DMS53 treated with DMSO at 0.1 percent for 48 hours (cell line): ENCODE data around the gene BEND5.

Experiments used
- DNase-seq: peaks from one replicate; lab custom pipeline; 2025; ENCODE audit not compliant: unreplicated experiment; lab: John Stamatoyannopoulos, UW

Gene BEND5

DNA sequence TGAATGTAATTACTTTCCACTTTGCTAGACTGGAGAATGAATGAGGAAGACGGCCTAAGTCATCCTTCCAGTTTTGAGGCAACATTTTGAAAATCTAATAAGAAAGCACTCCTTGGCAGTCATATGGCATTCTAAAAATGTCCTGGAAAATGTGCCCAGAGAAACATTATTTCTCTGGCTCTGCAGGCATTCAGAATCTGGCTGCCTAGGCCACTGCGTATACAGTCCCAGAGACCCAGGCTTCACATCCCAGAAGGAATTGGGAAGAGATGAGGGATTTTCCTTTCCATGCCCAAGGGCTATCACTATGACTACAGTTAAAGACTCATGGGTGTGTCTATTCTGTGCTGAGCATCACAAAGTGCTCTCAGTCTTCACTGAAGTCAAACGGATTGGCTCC, 92.9 kb downstream of the BEND5 start:
- no peak for DNase-seq

DNA sequence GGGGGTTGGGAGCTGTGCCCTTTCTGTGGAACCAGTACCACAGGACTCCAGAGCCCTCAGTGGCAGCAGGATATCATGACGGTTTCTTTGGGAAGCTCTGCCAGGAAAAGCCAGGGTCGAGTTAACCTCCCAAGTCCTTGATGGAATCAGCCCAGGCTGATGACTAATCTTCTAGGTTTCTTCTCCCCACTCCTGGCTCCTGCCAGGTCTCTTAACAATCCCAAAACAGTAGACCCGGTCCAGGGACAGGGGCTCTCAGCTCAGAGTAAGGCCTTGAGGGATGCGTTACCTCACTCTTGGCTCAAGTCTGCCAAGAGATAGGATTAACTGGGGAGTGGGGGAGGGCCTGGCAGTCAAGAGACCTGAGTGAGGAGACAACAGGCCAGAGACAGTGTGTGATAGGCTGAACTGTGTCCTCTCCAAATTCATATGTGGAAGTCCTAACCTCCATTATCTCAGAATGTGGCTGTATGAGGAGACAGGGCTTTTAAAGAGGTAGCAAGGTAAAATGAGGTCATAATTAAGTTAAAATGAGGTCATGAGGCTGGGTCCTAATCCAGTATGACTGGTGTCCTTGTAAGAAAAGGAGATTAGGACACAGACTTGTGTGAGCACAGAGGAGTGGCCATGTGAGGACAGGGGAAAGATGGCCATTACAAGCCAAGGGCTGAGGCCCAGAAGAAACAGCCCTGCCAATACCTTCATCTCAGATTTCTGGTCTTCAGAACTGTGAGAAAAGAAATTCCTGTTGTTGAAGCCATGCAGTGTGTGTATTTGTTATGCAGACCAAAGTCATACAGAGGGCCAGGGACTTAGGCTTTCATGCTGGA, 95.0 kb downstream of the BEND5 start:
- no peak for DNase-seq

DNA sequence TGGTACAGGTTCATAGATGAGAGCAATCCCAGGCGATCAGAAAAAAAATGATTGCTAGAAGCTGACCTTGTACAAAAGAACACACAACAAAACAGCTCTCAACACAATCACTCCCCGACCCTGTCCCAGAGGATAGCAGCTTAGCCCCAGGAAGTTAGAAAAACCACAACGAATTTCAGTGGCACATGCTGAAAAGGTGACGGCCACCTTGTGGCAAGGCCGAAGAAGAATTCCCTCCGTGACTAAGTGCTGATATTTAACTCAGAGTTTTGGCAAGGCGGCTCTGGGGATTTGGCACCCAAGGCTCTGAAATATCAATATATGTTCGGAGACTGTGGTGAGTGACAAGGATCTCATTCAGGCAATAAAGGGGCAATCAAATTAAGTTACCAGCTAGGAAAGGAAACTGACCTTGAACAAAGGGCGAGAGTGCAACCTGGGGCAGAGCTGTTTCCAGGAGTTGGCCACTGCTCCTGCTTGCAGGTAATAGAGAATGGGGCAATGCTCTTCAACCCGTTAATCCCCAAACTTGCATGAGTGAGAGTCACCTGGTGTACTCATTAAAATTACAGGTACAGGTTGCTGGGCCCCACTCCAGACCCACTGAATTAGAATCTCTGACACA, 96.2 kb downstream of the BEND5 start:
- no peak for DNase-seq

DNA sequence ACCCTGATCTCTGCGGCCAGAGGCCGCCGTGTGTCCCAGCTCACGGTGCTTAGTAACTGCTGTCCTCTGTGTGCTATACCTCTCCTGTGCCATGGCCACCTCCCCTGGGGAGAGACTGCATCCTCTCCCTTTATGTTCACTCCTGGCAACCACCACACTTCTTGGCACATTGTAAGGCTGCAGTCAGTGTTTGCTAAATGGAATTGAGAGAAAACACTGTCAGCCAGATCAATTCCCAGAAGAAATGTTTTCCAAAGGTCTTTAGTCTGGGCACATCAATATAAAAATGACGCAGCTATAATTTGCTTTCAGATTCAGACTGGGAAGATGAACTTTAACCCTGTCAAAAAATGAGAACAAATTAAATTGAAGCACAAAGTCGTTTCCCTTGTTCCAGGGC, 96.8 kb downstream of the BEND5 start:
- no peak for DNase-seq

DNA sequence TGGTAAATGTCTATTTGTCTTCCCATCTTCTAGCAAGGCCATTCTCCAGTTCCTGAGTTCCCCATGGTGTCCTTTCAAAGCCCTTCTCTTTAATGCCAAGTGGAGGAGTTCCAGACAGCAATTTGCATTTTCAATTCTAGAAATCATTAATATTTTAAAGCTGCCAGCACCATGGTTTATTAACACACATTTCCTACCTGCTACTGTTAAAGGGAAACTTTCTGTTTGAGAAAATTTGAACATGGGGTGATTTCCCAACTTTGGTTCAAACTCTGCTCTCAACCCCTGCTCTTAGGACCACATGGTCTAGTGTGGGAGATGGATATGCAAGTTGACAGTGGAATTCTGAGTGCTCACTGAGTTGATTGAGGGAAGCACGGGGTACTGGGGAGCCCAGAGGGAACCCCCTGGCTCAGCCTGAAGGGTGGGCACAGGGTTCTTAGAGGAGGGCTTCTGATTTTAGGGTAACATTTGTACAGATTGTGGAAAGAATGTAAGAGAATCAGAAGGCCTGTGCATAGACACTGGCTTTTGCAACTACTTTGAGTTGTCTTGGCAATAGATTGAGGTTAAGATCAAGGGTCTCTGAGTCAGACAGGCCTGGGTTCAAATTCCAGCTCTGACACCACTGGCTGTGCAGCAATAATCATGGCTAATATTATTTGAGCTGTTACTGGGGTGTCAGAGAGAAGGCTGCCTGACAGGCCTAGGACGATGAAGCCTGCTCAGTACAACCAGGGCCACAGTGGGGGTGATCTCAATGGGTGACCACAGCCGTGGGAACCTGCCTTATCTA, 97.8 kb downstream of the BEND5 start:
- DNase-seq, result no peak
